ENCODE results near the gene FNDC3A. TPM values are rescaled to one million over a fixed set of nuclear protein-coding genes. Genes with fewer than 3 reads are reported as not detected.

The FNDC3A gene
- total and polyA plus RNA-seq, 4 donors: 17.6 to 87.6 (median 34.5) TPM

GRCh38 chr13:48938308-48938943 is 37.3 kb upstream of the FNDC3A start:
- Histone ChIP-seq H3K27ac (ENCODE audit: low read depth in 1 of 2, low read length in 1 of 2) (no peak overlapping the region), H3K4me1 (ENCODE audit: control insufficient read depth in 5 of 5, insufficient read depth in 5 of 5, low read length in 5 of 5) (no peaks in the 10 kb centered on the region), H3K9me3 (ENCODE audit: control insufficient read depth in 4 of 4, insufficient read depth in 3 of 4, low read length in 3 of 4) (no peaks in the 10 kb centered on the region), H3K36me3 (ENCODE audit: control insufficient read depth in 4 of 4, insufficient read depth in 4 of 4, low read length in 4 of 4) (no peaks in the 10 kb centered on the region), H3K9ac (ENCODE audit: insufficient read depth in 1 of 2, low read length in 2 of 2) (no peak overlapping the region), H3K27me3 (ENCODE audit: control insufficient read depth in 3 of 3, insufficient read depth in 3 of 3, low read length in 2 of 3) (no peaks in the 10 kb centered on the region), H3K4me3 (no peak overlapping the region)
- no peak for TF ChIP-seq CTCF (IDR thresholded peaks at IDR 0.05; ENCODE audit: control extremely low read depth, extremely low read depth)
- DNase-seq (peak in 2 of 3 donors; percentile 2 to 18), ATAC-seq (ENCODE audit: insufficient read depth, low FRiP score) (no peak)

GRCh38 chr13:48939728-48940127 is 36.0 kb upstream of the FNDC3A start:
- no peaks in the 10 kb centered on the region for H3K27me3 ChIP-seq (ENCODE audit: control insufficient read depth in 3 of 3, insufficient read depth in 3 of 3, low read length in 2 of 3)
- no peak overlapping the region for H3K4me3 ChIP-seq
- no peak overlapping the region for H3K27ac ChIP-seq (ENCODE audit: low read depth in 1 of 2, low read length in 1 of 2)
- DNase-seq (no peak), ATAC-seq (ENCODE audit: insufficient read depth, low FRiP score) (no peak)
- H3K4me1 ChIP-seq (ENCODE audit: control insufficient read depth in 5 of 5, insufficient read depth in 5 of 5, low read length in 5 of 5): no peaks in the 10 kb centered on the region
- no peaks in the 10 kb centered on the region for H3K36me3 ChIP-seq (ENCODE audit: control insufficient read depth in 4 of 4, insufficient read depth in 4 of 4, low read length in 4 of 4)
- 70 to 92% methylated on average over 2 of the region's 2 CpGs for WGBS, 2 donors
- no peak overlapping the region for H3K9ac ChIP-seq (ENCODE audit: insufficient read depth in 1 of 2, low read length in 2 of 2)
- no peaks in the 10 kb centered on the region for H3K9me3 ChIP-seq (ENCODE audit: control insufficient read depth in 4 of 4, insufficient read depth in 3 of 4, low read length in 3 of 4)
- TF ChIP-seq CTCF (IDR thresholded peaks at IDR 0.05; ENCODE audit: control extremely low read depth, extremely low read depth): no peak

- Histone ChIP-seq H3K4me1 (ENCODE audit: control insufficient read depth in 5 of 5, insufficient read depth in 5 of 5, low read length in 5 of 5) (no peaks in the 10 kb centered on the region), H3K9me3 (ENCODE audit: control insufficient read depth in 4 of 4, insufficient read depth in 3 of 4, low read length in 3 of 4) (no peaks in the 10 kb centered on the region), H3K36me3 (ENCODE audit: control insufficient read depth in 4 of 4, insufficient read depth in 4 of 4, low read length in 4 of 4) (no peaks in the 10 kb centered on the region), H3K27ac (ENCODE audit: low read depth in 1 of 2, low read length in 1 of 2) (no peak overlapping the region), H3K9ac (ENCODE audit: insufficient read depth in 1 of 2, low read length in 2 of 2) (no peak overlapping the region), H3K27me3 (ENCODE audit: control insufficient read depth in 3 of 3, insufficient read depth in 3 of 3, low read length in 2 of 3) (no peaks in the 10 kb centered on the region), H3K4me3 (no peak overlapping the region)
- 54 to 88% methylated on average over 2 of the region's 2 CpGs for WGBS, 2 donors
- DNase-seq: no peak
- no peak for TF ChIP-seq CTCF (IDR thresholded peaks at IDR 0.05; ENCODE audit: control extremely low read depth, extremely low read depth)
- ATAC-seq (ENCODE audit: insufficient read depth, low FRiP score): no peak
These were observed 33.6 kb upstream of the FNDC3A start for GRCh38 chr13:48942131-48942530.

- no peak overlapping the region for H3K27ac ChIP-seq (ENCODE audit: low read depth in 1 of 2, low read length in 1 of 2)
- ATAC-seq (ENCODE audit: insufficient read depth, low FRiP score) (no peak), DNase-seq (no peak)
- H3K4me3 ChIP-seq: no peak overlapping the region
- TF ChIP-seq CTCF (IDR thresholded peaks at IDR 0.05; ENCODE audit: control extremely low read depth, extremely low read depth): no peak
- no peaks in the 10 kb centered on the region for H3K4me1 ChIP-seq (ENCODE audit: control insufficient read depth in 5 of 5, insufficient read depth in 5 of 5, low read length in 5 of 5)
- no peak overlapping the region for H3K9ac ChIP-seq (ENCODE audit: insufficient read depth in 1 of 2, low read length in 2 of 2)
- H3K36me3 ChIP-seq (ENCODE audit: control insufficient read depth in 4 of 4, insufficient read depth in 4 of 4, low read length in 4 of 4): no peaks in the 10 kb centered on the region
- no peaks in the 10 kb centered on the region for H3K27me3 ChIP-seq (ENCODE audit: control insufficient read depth in 3 of 3, insufficient read depth in 3 of 3, low read length in 2 of 3)
- no peaks in the 10 kb centered on the region for H3K9me3 ChIP-seq (ENCODE audit: control insufficient read depth in 4 of 4, insufficient read depth in 3 of 4, low read length in 3 of 4)
- WGBS, 2 donors: 91 to 97% methylated on average over 3 of the region's 3 CpGs
These were observed 31.5 kb upstream of the FNDC3A start for GRCh38 chr13:48944221-48944620.

Data from lung (tissue), 12 donors.